ENCODE data around the gene MBP. TPM values are rescaled to one million over a fixed set of nuclear protein-coding genes. Genes with fewer than 3 reads are reported as not detected.

MBP gene
- total RNA-seq, 1 donor from 2014 or later, result 9.7 TPM

DNA sequence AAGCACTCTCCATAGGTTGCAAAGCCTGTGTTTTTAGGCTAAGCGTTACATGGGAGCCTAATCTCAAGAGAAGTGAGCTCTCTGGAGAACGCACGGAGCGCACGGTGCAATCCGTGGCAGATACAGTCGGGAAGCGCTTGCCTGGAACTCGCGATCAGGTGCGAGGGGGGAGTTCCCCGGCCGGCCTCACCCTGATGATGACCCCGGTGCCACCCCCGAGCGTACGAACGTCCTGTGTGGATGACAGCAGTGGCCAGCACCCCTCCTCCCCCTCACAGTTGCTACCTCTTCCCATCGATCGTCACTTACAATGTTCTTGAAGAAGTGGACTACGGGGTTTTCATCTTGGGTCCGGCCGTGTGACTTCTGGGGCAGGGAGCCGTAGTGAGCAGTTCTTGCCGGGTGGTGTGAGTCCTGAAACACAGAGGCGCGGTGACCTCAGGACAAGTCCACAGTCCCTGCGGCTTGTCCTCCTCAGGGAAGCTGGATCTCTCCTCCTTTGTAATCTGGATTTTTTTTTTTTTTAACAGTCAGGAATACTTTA, 142.9 kb downstream of the MBP start:
- Mint-ChIP-seq H3K27me3 (ENCODE audit: unreplicated experiment) (peaks cover 6% of the 10 kb centered on the region), H3K4me3 (ENCODE audit: unreplicated experiment) (no peak overlapping the region), H3K27ac (ENCODE audit: unreplicated experiment) (no peak overlapping the region), H3K4me1 (ENCODE audit: unreplicated experiment) (peaks cover 38% of the 10 kb centered on the region), H3K36me3 (ENCODE audit: low read depth, unreplicated experiment) (no peaks in the 10 kb centered on the region), H3K9me3 (ENCODE audit: unreplicated experiment) (no peaks in the 10 kb centered on the region)
- no peak for DNase-seq (ENCODE audit: low spot score)
- TF ChIP-seq, protein P1, sequence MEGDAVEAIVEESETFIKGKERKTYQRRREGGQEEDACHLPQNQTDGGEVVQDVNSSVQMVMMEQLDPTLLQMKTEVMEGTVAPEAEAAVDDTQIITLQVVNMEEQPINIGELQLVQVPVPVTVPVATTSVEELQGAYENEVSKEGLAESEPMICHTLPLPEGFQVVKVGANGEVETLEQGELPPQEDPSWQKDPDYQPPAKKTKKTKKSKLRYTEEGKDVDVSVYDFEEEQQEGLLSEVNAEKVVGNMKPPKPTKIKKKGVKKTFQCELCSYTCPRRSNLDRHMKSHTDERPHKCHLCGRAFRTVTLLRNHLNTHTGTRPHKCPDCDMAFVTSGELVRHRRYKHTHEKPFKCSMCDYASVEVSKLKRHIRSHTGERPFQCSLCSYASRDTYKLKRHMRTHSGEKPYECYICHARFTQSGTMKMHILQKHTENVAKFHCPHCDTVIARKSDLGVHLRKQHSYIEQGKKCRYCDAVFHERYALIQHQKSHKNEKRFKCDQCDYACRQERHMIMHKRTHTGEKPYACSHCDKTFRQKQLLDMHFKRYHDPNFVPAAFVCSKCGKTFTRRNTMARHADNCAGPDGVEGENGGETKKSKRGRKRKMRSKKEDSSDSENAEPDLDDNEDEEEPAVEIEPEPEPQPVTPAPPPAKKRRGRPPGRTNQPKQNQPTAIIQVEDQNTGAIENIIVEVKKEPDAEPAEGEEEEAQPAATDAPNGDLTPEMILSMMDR (IDR thresholded peaks at IDR 0.05; ENCODE audit: unreplicated experiment), result no peak

DNA sequence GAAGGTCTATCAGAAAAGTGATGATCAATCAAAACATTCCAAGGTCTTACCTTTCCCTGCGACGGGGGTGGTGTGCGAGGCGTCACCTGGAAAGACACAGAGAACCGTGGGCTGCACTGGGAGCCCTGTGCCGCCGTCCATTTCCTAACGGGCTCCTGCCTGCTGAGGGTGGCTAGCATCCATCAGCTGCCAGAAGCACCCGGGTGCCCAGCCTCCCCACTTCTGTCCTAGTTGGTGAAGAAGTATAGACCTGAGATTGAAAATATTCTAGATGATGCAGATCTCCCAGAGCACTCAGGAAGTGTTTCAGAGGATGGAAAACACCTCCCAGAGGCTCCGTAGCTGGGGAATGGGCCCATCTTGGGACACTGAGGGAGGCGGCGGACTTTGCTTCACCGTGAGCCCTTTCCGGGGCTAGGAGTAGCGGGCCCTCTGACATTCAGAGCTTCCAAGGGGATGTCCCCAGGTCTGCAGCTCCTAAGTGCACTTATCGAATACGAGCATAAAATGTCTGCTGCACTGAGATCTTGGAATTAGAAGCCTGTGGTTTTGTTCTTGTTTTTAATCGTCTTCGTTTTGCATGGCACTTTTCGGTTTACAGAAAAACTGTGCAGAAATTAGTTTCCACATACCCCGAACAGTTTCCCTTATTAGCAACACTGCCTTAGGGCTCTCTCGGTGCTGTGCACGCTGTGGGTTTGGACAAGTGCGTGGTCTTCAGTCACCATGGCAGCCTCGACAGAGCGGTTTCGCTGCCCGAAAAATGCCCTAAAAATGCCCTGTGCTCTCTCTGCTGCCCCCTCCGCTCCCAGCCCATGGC, 143.5 kb downstream of the MBP start:
- TF ChIP-seq, protein P1 (IDR thresholded peaks at IDR 0.05; ENCODE audit: unreplicated experiment), result no peak
- Mint-ChIP-seq H3K27ac (ENCODE audit: unreplicated experiment) (peak overlapping the region; percentile 93), H3K4me3 (ENCODE audit: unreplicated experiment) (no peak overlapping the region), H3K9me3 (ENCODE audit: unreplicated experiment) (no peaks in the 10 kb centered on the region), H3K27me3 (ENCODE audit: unreplicated experiment) (peaks cover 6% of the 10 kb centered on the region), H3K4me1 (ENCODE audit: unreplicated experiment) (peaks cover 38% of the 10 kb centered on the region), H3K36me3 (ENCODE audit: low read depth, unreplicated experiment) (no peaks in the 10 kb centered on the region)
- DNase-seq (ENCODE audit: low spot score), result no peak

DNA sequence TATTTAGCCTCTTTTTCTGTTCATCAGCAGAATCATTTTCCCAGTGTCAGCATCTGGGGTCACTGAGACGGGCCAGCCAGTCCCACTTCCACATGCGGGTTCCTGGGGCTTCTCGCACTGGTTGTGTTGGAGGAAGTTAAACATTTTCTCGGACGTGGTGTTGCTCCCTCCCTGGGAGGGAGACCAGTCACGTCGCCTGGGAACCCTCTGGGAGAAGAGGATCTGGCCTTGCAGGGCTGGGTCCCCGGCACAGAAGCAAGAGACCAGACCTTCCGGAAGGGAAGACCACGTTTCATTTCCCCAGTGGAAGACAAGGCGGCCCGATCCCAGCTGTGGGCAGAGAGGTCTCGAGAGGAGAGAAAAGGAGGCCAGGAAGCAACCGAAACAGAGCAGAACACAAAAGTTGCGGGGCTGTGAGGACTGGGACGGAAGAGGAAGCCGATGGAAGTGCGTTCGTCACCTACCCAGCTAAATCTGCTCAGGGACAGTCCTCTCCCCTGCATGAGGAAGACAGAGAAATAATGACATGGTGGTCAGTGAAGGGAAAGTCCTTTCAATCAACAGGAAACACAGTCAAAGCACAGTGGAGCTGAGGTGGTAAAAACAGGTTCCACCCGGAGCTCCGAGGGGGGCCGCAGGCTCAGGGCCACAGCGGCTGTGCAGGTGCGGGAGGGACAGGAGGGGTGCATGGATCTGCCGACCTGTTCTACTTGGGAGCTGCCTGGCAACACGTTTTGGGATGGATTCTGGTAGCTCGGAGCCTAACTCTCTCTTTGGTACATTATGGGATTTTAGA, 144.4 kb downstream of the MBP start:
- Mint-ChIP-seq H3K4me1 (ENCODE audit: unreplicated experiment) (peaks cover 38% of the 10 kb centered on the region), H3K4me3 (ENCODE audit: unreplicated experiment) (no peak overlapping the region), H3K9me3 (ENCODE audit: unreplicated experiment) (no peaks in the 10 kb centered on the region), H3K36me3 (ENCODE audit: low read depth, unreplicated experiment) (no peaks in the 10 kb centered on the region), H3K27ac (ENCODE audit: unreplicated experiment) (peak overlapping the region; percentile 93), H3K27me3 (ENCODE audit: unreplicated experiment) (peaks cover 6% of the 10 kb centered on the region)
- DNase-seq (ENCODE audit: low spot score), result no peak
- TF ChIP-seq, protein P1 (IDR thresholded peaks at IDR 0.05; ENCODE audit: unreplicated experiment), result no peak

DNA sequence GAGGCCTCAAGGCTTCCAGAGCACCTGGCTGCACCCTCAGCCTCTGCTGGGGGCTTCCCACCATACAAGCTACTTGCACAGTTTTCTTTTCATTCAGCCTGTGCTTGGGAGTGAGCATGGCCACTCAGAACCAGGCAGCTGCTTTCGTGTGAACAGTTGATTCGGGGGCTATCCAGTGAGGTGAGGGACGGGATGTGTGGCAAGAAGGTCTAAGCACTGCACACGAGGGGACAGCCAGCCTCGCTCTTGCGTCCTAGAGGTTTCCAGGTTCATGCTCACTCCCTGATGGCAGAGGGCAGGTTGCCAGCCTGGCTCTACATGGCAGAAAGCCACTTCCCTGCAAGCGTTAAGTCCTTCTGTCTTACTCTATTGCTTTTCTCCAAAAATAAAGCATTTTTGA, 146.2 kb downstream of the MBP start:
- Mint-ChIP-seq H3K27me3 (ENCODE audit: unreplicated experiment) (peaks cover 6% of the 10 kb centered on the region), H3K27ac (ENCODE audit: unreplicated experiment) (no peak overlapping the region), H3K9me3 (ENCODE audit: unreplicated experiment) (no peaks in the 10 kb centered on the region)

More for the DNA sequence above, 146.2 kb downstream of the MBP start:
- TF ChIP-seq, protein P1 (IDR thresholded peaks at IDR 0.05; ENCODE audit: unreplicated experiment), result no peak
- Mint-ChIP-seq H3K4me1 (ENCODE audit: unreplicated experiment) (peaks cover 38% of the 10 kb centered on the region), H3K36me3 (ENCODE audit: low read depth, unreplicated experiment) (no peaks in the 10 kb centered on the region), H3K4me3 (ENCODE audit: unreplicated experiment) (no peak overlapping the region)
- DNase-seq (ENCODE audit: low spot score), result no peak
